ENCODE data around the gene LMO3.

DNA sequence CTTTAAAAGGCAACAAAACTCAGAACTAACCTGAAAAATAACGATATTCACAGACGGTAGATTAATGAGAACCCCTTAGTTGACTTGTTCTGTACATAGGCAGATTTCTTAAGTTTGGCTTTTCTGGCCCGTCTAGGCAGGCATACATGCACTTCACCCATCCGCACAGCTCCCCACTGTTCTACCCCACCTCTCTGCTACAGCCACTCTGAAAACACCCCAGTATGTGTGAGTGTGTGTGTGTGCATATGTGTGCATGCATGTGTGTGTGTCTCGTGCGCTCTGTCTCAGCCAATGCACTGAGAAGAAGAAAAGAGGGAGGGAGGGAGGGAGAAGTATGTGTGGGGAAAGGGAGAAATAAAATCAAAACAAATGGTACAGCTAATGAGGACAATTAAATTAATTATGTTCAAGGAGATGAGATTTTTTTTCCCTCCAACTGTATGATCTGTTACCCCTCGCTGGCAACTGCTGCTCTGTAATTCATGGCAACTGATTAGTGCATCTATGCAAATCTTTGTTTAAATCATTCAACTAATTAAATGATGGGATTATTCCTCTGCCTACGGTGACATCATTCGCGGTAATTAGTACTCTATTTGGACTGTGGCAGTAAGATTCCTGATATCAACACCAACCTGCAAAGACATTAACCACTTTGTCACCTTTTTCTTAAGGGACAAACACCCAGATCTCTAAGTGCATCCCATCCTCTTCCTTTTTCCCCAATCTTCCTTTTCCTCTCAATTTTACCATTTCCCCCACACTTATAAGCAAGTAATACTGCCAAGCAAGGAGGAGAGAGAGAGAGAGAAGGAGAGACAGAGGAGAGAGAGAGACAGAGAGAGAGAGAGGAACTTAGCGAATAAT, 2.2 kb upstream of the LMO3 start:
- TF ChIP-seq POLR2AphosphoS5 (IDR thresholded peaks at IDR 0.05; ENCODE audit: low read depth, low read length) (no peak), EGR1 (IDR thresholded peaks at IDR 0.05; ENCODE audit: borderline replicate concordance, low read depth, low read length) (no peak), KDM1A (IDR thresholded peaks at IDR 0.05; ENCODE audit: borderline replicate concordance, low read length) (no peak), GABPA (IDR thresholded peaks at IDR 0.05; ENCODE audit: borderline replicate concordance, insufficient read depth, low read length) (no peak), ZNF274 (IDR thresholded peaks at IDR 0.05; ENCODE audit: borderline replicate concordance, extremely low read depth, low read length) (no peak)
- TF ChIP-seq, protein P1, sequence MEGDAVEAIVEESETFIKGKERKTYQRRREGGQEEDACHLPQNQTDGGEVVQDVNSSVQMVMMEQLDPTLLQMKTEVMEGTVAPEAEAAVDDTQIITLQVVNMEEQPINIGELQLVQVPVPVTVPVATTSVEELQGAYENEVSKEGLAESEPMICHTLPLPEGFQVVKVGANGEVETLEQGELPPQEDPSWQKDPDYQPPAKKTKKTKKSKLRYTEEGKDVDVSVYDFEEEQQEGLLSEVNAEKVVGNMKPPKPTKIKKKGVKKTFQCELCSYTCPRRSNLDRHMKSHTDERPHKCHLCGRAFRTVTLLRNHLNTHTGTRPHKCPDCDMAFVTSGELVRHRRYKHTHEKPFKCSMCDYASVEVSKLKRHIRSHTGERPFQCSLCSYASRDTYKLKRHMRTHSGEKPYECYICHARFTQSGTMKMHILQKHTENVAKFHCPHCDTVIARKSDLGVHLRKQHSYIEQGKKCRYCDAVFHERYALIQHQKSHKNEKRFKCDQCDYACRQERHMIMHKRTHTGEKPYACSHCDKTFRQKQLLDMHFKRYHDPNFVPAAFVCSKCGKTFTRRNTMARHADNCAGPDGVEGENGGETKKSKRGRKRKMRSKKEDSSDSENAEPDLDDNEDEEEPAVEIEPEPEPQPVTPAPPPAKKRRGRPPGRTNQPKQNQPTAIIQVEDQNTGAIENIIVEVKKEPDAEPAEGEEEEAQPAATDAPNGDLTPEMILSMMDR (IDR thresholded peaks at IDR 0.05; ENCODE audit: control extremely low read depth in 1 of 3, insufficient read depth in 1 of 3, low read depth in 1 of 3, low read length in 3 of 3), result no peak
- TF ChIP-seq, protein P2, sequence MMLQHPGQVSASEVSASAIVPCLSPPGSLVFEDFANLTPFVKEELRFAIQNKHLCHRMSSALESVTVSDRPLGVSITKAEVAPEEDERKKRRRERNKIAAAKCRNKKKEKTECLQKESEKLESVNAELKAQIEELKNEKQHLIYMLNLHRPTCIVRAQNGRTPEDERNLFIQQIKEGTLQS (IDR thresholded peaks at IDR 0.05; ENCODE audit: insufficient read depth, low read depth, low read length), result no peak

All from H1 (cell line).